HG03095 (cell line): ENCODE results near the gene RGS7.

Experiments
- ATAC-seq: cut with Tn5 transposase; IDR thresholded peaks from one replicate; pipeline ENCODE4 v1.9.1; 2021; ENCODE audit warnings: moderate library complexity; ENCODE audit not compliant: unreplicated experiment

The RGS7 gene

GRCh38 chr1:240866724-240867123, 490.3 kb downstream of the RGS7 start:
- no peak for ATAC-seq

GRCh38 chr1:240860023-240860422, 497.0 kb downstream of the RGS7 start:
- no peak for ATAC-seq

GRCh38 chr1:240854367-240854766, 502.6 kb downstream of the RGS7 start:
- ATAC-seq = no peak

- no peak for ATAC-seq
These were observed 509.7 kb downstream of the RGS7 start for GRCh38 chr1:240847325-240847724.

- no peak for ATAC-seq
These were observed 512.5 kb downstream of the RGS7 start for GRCh38 chr1:240844486-240844885.

- ATAC-seq = no peak
These were observed 513.2 kb downstream of the RGS7 start for GRCh38 chr1:240843798-240844197.

- ATAC-seq = no peak
These were observed 520.7 kb downstream of the RGS7 start for GRCh38 chr1:240836271-240836670.

GRCh38 chr1:240835291-240835690, 521.7 kb downstream of the RGS7 start:
- no peak for ATAC-seq

- no peak for ATAC-seq
These were observed 523.9 kb downstream of the RGS7 start for GRCh38 chr1:240833075-240833474.

GRCh38 chr1:240831922-240832321, 525.1 kb downstream of the RGS7 start:
- ATAC-seq = no peak

- no peak for ATAC-seq
These were observed 525.8 kb downstream of the RGS7 start for GRCh38 chr1:240831191-240831631.

GRCh38 chr1:240829487-240829886, 527.5 kb downstream of the RGS7 start:
- no peak for ATAC-seq

- no peak for ATAC-seq
These were observed 529.2 kb downstream of the RGS7 start for GRCh38 chr1:240827786-240828185.

GRCh38 chr1:240824238-240824637, 532.8 kb downstream of the RGS7 start:
- no peak for ATAC-seq

- ATAC-seq = no peak
These were observed 533.6 kb downstream of the RGS7 start for GRCh38 chr1:240823357-240823756.

- no peak for ATAC-seq
These were observed 535.1 kb downstream of the RGS7 start for GRCh38 chr1:240821925-240822324.

GRCh38 chr1:240820816-240821215, 536.2 kb downstream of the RGS7 start:
- ATAC-seq = peak; percentile 60

GRCh38 chr1:240816472-240816871, 540.5 kb downstream of the RGS7 start:
- no peak for ATAC-seq

GRCh38 chr1:240813720-240814119, 543.3 kb downstream of the RGS7 start:
- no peak for ATAC-seq

GRCh38 chr1:240811256-240811655, 545.7 kb downstream of the RGS7 start:
- ATAC-seq = no peak

- ATAC-seq = no peak
These were observed 548.6 kb downstream of the RGS7 start for GRCh38 chr1:240808381-240808780.

GRCh38 chr1:240806200-240806745, 550.7 kb downstream of the RGS7 start:
- no peak for ATAC-seq

- ATAC-seq = no peak
These were observed 552.5 kb downstream of the RGS7 start for GRCh38 chr1:240804475-240804874.
